Colon (tissue), 2 donors: ENCODE results near the gene ZNF200.
"Not testable (repeated sequence)": the region's sequence is repeated elsewhere in the genome, so short reads cannot be mapped to it uniquely, and the experiment has no call there.

Experiments
- FAIRE-seq: peaks from 2 replicates; lab custom pipeline; 2012; peaks lifted over from hg19 to GRCh38; lab: Jason Lieb, UNC
- donor health status: control.
- donor health status: control.

The ZNF200 gene

GRCh38 chr16:3249451-3249850 is 14.5 kb upstream of the ZNF200 start:
- FAIRE-seq: no peak

- no peak for FAIRE-seq
These were observed 14.1 kb upstream of the ZNF200 start for GRCh38 chr16:3249020-3249419.

- no peak for FAIRE-seq
These were observed 13.6 kb upstream of the ZNF200 start for GRCh38 chr16:3248596-3248995.

- FAIRE-seq: no peak
These were observed 11.9 kb upstream of the ZNF200 start for GRCh38 chr16:3246876-3247275.

GRCh38 chr16:3246002-3246401 is 11.0 kb upstream of the ZNF200 start:
- no peak for FAIRE-seq

GRCh38 chr16:3243882-3244281 is 8.9 kb upstream of the ZNF200 start:
- FAIRE-seq: no peak

- no peak for FAIRE-seq
These were observed 7.8 kb upstream of the ZNF200 start for GRCh38 chr16:3242709-3243108.

- FAIRE-seq: no peak
These were observed 6.8 kb upstream of the ZNF200 start for GRCh38 chr16:3241761-3242160.

- no peak for FAIRE-seq
These were observed 1.1 kb upstream of the ZNF200 start for GRCh38 chr16:3235856-3236669.

GRCh38 chr16:3234543-3234856 is 458 bp downstream of the ZNF200 start:
- FAIRE-seq: no peak

GRCh38 chr16:3223913-3224515 is 10.9 kb downstream of the ZNF200 start:
- FAIRE-seq: no peak

GRCh38 chr16:3220839-3221238 is 14.1 kb downstream of the ZNF200 start:
- FAIRE-seq: no peak

- FAIRE-seq: no peak
These were observed 18.7 kb downstream of the ZNF200 start for GRCh38 chr16:3216263-3216640.

GRCh38 chr16:3215601-3216262 is 19.2 kb downstream of the ZNF200 start:
- FAIRE-seq: no peak

GRCh38 chr16:3214904-3215600 is 19.9 kb downstream of the ZNF200 start:
- no peak for FAIRE-seq

- FAIRE-seq: no peak
These were observed 22.4 kb downstream of the ZNF200 start for GRCh38 chr16:3212567-3212966.

- FAIRE-seq: no peak
These were observed 23.0 kb downstream of the ZNF200 start for GRCh38 chr16:3212006-3212405.

- FAIRE-seq: no peak
These were observed 27.6 kb downstream of the ZNF200 start for GRCh38 chr16:3207086-3207953.

- FAIRE-seq: not testable (repeated sequence)
These were observed 29.0 kb downstream of the ZNF200 start for GRCh38 chr16:3205939-3206338.

- no peak for FAIRE-seq
These were observed 31.9 kb downstream of the ZNF200 start for GRCh38 chr16:3202903-3203539.

GRCh38 chr16:3198334-3199072 is 36.5 kb downstream of the ZNF200 start:
- no peak for FAIRE-seq
